Measurements from ENCODE around the gene CLEC4A.
A peak's percentile ranks its signal among the peaks of the same experiment; 100 is the strongest.
"Not testable (repeated sequence)": the region's sequence is repeated elsewhere in the genome, so short reads cannot be mapped to it uniquely, and the experiment has no call there.

The CLEC4A gene

DNA sequence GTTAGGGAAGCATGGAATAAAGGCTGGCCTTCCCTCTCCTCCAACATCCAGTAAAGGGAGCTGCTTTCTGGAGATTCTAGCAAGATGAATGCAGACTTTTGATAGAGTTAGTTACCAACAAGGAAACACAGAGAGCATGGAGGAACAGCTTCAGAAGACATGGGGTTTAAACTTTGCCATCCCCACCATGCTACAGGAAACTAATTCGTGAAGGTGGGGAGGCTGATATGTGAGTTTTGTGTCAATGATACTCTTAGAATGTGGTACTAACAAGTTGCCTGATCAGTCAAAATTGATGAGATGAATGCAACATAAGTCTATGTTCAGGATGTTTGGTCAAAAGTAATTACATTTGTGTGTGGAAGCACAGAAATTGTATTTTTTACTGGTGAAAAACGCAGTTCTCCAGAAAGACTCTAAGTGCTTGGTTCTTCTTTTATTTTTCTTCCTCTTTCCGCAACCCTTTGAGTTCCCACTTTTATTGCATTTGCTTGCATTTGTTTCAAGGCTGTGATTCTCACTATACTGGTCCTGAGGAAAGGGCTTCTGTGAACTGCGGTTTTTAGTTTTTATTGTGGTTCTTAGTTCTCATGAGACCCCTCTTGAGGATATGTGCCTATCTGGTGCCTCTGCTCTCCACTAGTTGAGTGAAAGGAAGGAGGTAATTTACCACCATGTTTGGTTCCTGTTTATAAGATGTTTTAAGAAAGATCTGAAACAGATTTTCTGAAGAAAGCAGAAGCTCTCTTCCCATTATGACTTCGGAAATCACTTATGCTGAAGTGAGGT lies at the start of gene CLEC4A:
Gene CLEC4A, plus strand, starts transcription at position 494 of the 789 bp plus-strand sequence. Its CDS starts 262 bp downstream, at position 756.
- H3K27me3 Mint-ChIP-seq = no peaks in the 10 kb centered on the region
- no peaks in the 10 kb centered on the region for H3K4me1 Mint-ChIP-seq
- ATAC-seq (replicated peaks; ENCODE audit: extremely low read depth, poor library complexity, severe bottlenecking) (no peak), DNase-seq (ENCODE audit: low spot score in 2 of 2) (no peak)
- H3K36me3 Mint-ChIP-seq (ENCODE audit: insufficient read depth) = peaks cover 8% of the 10 kb centered on the region
- peak within 1 kb of the TSS; percentile 2 for H3K4me3 Mint-ChIP-seq
- no peak within 1 kb of the TSS for H3K27ac Mint-ChIP-seq (ENCODE audit: low read depth)
- no peaks in the 10 kb centered on the region for H3K9me3 Mint-ChIP-seq

DNA sequence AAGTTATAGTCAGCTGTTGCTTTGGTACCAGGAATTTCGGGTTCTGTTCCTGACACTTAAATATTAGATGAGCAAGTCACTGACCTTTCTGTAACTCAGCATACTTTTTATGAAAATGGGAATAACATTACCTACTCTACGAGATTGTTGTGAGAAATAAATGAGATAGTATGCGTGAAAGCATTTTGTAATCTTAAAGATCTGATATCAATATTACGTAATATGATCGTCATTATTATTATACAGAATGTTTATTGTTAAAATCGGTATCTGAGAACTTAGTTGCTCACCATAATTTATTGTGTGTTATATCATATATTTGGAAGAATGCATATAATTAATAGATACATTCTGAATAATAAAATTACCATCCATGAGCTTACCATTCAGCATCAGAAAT lies 47.5 kb upstream of the CLEC4A start:
- peaks cover 13% of the 10 kb centered on the region for H3K4me1 Mint-ChIP-seq
- no peak overlapping the region for H3K27ac Mint-ChIP-seq (ENCODE audit: low read depth)
- no peak for ATAC-seq (replicated peaks; ENCODE audit: extremely low read depth, poor library complexity, severe bottlenecking)
- H3K4me3 Mint-ChIP-seq = no peak overlapping the region
- H3K27me3 Mint-ChIP-seq = no peaks in the 10 kb centered on the region
- H3K9me3 Mint-ChIP-seq = no peaks in the 10 kb centered on the region
- DNase-seq (ENCODE audit: low spot score in 2 of 2) = no peak
- H3K36me3 Mint-ChIP-seq (ENCODE audit: insufficient read depth) = no peaks in the 10 kb centered on the region

DNA sequence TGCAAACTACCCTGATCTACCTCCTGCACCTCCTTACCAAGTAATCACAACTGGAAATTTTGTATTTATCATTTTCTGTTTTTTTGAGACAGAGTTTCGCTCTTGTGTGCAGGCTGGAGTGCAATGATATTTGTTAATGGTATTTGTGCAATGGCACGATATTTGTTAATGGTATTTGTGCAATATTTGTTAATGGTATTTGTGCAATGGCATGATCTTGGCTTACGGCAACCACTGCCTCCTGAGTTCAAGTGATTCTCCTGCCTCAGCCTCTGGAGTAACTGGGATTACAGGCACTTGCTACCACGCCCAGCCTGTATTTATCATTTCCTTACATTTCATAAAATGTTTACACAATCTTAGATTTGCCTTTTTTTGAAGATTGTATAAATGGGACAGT lies 47.1 kb upstream of the CLEC4A start:
- no peak overlapping the region for H3K27ac Mint-ChIP-seq (ENCODE audit: low read depth)
- H3K4me3 Mint-ChIP-seq = no peak overlapping the region
- H3K27me3 Mint-ChIP-seq = no peaks in the 10 kb centered on the region
- peaks cover 1% of the 10 kb centered on the region for H3K36me3 Mint-ChIP-seq (ENCODE audit: insufficient read depth)
- no peaks in the 10 kb centered on the region for H3K9me3 Mint-ChIP-seq
- DNase-seq (ENCODE audit: low spot score in 2 of 2) = no peak
- H3K4me1 Mint-ChIP-seq = peaks cover 16% of the 10 kb centered on the region
- ATAC-seq (replicated peaks; ENCODE audit: extremely low read depth, poor library complexity, severe bottlenecking) = no peak

DNA sequence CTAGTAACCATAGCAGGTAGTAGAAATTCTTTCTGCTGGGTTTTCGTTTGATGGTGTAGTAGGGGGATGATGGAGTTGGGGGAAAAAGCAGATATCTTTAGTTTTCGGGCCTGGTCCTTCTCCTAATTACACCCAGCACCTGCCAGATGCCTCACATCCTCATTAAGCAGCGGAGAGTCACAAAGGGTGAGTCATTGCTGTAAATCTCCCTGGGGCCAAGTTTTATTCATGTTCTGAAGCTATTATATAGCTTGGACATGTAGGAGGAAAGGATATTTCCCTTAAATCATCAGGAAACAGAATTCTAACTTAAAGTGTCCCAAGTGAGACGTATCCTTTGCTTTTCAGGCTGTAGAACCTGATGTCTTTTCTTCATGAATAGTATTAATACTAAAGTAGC lies 46.2 kb upstream of the CLEC4A start:
- peaks cover 6% of the 10 kb centered on the region for H3K36me3 Mint-ChIP-seq (ENCODE audit: insufficient read depth)
- no peak overlapping the region for H3K4me3 Mint-ChIP-seq
- no peaks in the 10 kb centered on the region for H3K27me3 Mint-ChIP-seq
- H3K9me3 Mint-ChIP-seq = no peaks in the 10 kb centered on the region
- ATAC-seq (replicated peaks; ENCODE audit: extremely low read depth, poor library complexity, severe bottlenecking) (no peak), DNase-seq (ENCODE audit: low spot score in 2 of 2) (no peak)
- peaks cover 18% of the 10 kb centered on the region for H3K4me1 Mint-ChIP-seq
- no peak overlapping the region for H3K27ac Mint-ChIP-seq (ENCODE audit: low read depth)

DNA sequence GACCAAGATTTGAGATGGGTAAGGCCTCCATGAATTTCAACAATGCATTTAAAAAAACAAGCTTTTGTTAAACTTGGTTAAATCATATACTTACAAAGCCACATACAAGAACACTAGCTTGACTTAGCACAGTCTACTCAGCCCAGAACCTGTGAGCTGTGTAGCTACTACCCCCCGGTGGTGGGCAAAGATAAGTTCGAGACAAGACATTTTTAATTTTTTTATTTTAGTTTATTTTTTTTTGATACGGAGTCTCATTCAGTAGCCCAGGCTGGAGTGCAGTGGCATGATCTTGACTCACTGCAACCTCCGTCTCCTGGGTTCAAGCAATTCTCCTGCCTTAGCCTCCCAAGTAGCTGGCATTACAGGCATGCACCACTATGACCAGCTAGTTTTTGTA lies 45.0 kb upstream of the CLEC4A start:
- peak overlapping the region; percentile 79 for H3K27ac Mint-ChIP-seq (ENCODE audit: low read depth)
- DNase-seq (ENCODE audit: low spot score in 2 of 2) = peak in 1 of 2 donors; percentile 42
- ATAC-seq (replicated peaks; ENCODE audit: extremely low read depth, poor library complexity, severe bottlenecking) = no peak
- no peak overlapping the region for H3K4me3 Mint-ChIP-seq
- H3K36me3 Mint-ChIP-seq (ENCODE audit: insufficient read depth) = peaks cover 12% of the 10 kb centered on the region
- H3K9me3 Mint-ChIP-seq = no peaks in the 10 kb centered on the region
- H3K4me1 Mint-ChIP-seq = peaks cover 27% of the 10 kb centered on the region
- no peaks in the 10 kb centered on the region for H3K27me3 Mint-ChIP-seq

DNA sequence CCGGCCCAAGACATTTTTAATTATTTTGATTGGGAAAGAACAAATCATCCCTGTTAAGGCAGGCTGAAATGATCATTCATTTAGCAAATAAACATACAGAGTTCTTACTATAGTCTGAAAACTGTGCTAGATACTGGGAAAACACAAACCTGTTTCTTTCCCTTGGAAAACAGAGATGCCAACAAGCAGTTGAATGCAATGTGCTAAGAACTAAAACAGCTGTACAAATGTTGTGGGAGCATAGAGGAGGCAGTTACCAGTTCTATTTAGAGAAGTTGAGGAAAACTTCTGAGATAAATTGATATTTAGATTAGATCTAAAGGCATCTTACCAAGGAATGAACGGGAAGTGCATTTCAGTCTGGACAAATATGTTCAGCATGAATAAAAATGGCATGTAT lies 44.5 kb upstream of the CLEC4A start:
- Mint-ChIP-seq H3K9me3 (no peaks in the 10 kb centered on the region), H3K36me3 (ENCODE audit: insufficient read depth) (peaks cover 13% of the 10 kb centered on the region), H3K4me3 (no peak overlapping the region), H3K27me3 (no peaks in the 10 kb centered on the region), H3K27ac (ENCODE audit: low read depth) (peak overlapping the region; percentile 79), H3K4me1 (peaks cover 31% of the 10 kb centered on the region)
- ATAC-seq (replicated peaks; ENCODE audit: extremely low read depth, poor library complexity, severe bottlenecking) = no peak
- no peak for DNase-seq (ENCODE audit: low spot score in 2 of 2)

DNA sequence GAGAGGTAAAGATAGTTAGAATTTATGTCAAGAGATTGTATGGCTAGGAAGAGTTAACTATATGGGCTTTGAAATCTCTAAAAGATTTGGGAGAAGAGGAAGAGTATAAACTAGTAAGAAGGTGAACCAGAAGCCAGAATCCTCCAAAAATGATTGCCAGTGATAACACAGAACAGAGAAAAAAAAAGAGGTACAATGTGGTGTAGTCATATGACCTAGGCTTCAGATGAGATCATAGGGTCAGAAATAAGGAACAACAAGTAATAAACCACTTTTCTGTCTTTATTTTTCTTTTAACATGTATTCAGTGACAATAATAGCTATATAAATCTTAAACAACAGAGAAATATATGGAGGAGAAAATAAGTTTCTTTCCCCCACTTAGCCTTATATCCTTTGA lies 43.3 kb upstream of the CLEC4A start:
- H3K9me3 Mint-ChIP-seq = no peaks in the 10 kb centered on the region
- H3K27ac Mint-ChIP-seq (ENCODE audit: low read depth) = peak overlapping the region; percentile 79
- H3K4me3 Mint-ChIP-seq = peak overlapping the region; percentile 3
- ATAC-seq (replicated peaks; ENCODE audit: extremely low read depth, poor library complexity, severe bottlenecking) = no peak
- H3K36me3 Mint-ChIP-seq (ENCODE audit: insufficient read depth) = peaks cover 18% of the 10 kb centered on the region
- no peaks in the 10 kb centered on the region for H3K27me3 Mint-ChIP-seq
- H3K4me1 Mint-ChIP-seq = peaks cover 41% of the 10 kb centered on the region
- DNase-seq (ENCODE audit: low spot score in 2 of 2) = no peak

DNA sequence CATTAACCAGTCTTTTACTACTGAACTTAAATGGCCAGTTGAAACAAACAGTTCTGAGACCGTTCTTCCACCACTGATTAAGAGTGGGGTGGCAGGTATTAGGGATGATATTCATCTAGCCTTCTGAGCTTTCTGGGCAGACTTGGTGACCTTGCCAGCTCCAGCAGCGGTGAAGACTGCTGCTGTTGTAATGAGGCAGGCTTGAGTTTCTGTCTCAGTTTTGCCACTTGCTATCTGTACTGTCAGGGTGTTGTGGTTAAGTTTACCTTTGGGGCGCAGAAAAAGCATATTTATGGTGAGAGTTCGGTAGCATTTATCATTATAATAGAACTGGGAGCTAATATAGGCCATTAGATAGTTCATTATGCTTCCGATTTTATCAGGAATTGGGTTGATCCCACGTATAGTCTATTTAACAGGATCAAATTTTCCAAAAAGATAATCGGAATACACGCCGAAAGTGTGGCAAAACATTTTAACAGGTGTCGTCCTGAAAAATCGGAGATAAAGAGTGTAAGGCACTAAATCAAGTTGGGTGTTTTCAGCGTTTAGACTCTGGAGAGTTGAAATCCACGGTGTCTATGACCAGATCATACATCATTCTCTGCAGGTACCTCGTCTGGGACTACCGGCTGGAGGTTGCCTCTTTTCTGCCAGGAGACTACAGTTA lies 42.0 kb upstream of the CLEC4A start:
- H3K4me1 Mint-ChIP-seq = peaks cover 45% of the 10 kb centered on the region
- ATAC-seq (replicated peaks; ENCODE audit: extremely low read depth, poor library complexity, severe bottlenecking) = peak; percentile 7

DNA sequence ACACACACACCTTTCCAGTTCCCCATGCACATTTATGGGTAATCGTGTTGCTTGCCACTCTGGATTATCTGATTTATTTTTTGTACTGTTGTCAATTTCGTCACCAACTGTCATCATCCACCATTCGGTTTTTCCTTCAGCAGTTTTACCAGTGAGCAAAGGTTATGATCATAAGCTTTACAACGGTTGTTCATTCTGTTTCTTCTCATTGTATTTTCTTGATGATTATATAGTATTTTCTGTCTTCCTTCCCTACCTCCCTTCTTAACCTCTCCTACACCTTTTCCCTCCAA lies 40.7 kb upstream of the CLEC4A start:
- no peaks in the 10 kb centered on the region for H3K27me3 Mint-ChIP-seq
- no peak for DNase-seq (ENCODE audit: low spot score in 2 of 2)
- no peaks in the 10 kb centered on the region for H3K9me3 Mint-ChIP-seq
- peak overlapping the region; percentile 93 for H3K4me3 Mint-ChIP-seq
- peaks cover 19% of the 10 kb centered on the region for H3K36me3 Mint-ChIP-seq (ENCODE audit: insufficient read depth)
- H3K4me1 Mint-ChIP-seq = peaks cover 52% of the 10 kb centered on the region
- ATAC-seq (replicated peaks; ENCODE audit: extremely low read depth, poor library complexity, severe bottlenecking) = no peak
- peak overlapping the region; percentile 99 for H3K27ac Mint-ChIP-seq (ENCODE audit: low read depth)

More for the DNA sequence above, 42.0 kb upstream of the CLEC4A start:
- H3K4me3 Mint-ChIP-seq = peak overlapping the region; percentile 93
- H3K9me3 Mint-ChIP-seq = no peaks in the 10 kb centered on the region
- DNase-seq (ENCODE audit: low spot score in 2 of 2) = no peak
- H3K36me3 Mint-ChIP-seq (ENCODE audit: insufficient read depth) = peaks cover 19% of the 10 kb centered on the region
- H3K27me3 Mint-ChIP-seq = no peaks in the 10 kb centered on the region
- H3K27ac Mint-ChIP-seq (ENCODE audit: low read depth) = peak overlapping the region; percentile 99

DNA sequence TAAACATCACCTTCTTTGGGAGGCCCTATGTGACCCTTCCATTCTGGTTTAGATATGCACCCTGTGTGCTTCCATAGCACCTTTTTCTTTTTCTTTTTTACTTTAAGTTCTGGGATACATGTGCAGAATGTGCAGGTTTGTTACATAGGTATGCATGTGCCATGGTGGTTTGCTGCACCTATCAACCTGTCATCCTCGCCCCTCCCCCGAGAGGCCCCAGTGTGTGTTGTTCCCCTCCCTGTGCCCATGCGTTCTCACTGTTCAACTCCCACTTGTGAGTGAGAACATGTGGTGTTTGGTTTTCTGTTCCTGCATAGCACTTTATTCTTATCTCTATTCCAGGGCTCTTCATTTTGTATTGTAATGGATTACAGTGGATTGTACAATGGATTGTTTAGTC lies 39.1 kb upstream of the CLEC4A start:
- Mint-ChIP-seq H3K4me1 (peaks cover 61% of the 10 kb centered on the region), H3K27ac (ENCODE audit: low read depth) (peak overlapping the region; percentile 99), H3K36me3 (ENCODE audit: insufficient read depth) (peaks cover 22% of the 10 kb centered on the region), H3K4me3 (peak overlapping the region; percentile 93)
- H3K27me3 Mint-ChIP-seq; H3K9me3 Mint-ChIP-seq; ATAC-seq (replicated peaks; ENCODE audit: extremely low read depth, poor library complexity, severe bottlenecking); DNase-seq (ENCODE audit: low spot score in 2 of 2): not testable (repeated sequence)

DNA sequence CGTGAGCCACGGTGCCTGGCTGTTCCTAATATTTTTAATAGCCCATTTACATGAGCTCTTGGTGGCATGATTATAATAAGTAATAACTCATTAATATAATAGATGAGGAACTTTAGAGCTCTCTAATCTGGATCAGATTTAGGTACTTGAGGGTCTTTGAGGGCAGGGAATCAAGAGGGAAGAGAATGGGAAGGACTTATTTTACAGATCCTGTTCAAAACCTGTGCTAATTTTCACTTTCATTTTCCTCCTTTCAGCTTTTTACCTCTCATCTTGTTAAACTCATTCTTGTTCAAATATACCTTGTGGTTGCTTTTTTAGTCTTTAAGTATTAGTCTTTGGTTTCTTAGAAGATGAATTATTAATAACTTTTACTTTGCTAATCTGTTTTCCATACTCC lies 35.8 kb upstream of the CLEC4A start:
- peak overlapping the region; percentile 74 for H3K4me3 Mint-ChIP-seq
- no peaks in the 10 kb centered on the region for H3K9me3 Mint-ChIP-seq
- H3K4me1 Mint-ChIP-seq = peaks cover 45% of the 10 kb centered on the region
- H3K27me3 Mint-ChIP-seq = no peaks in the 10 kb centered on the region
- peak overlapping the region; percentile 95 for H3K27ac Mint-ChIP-seq (ENCODE audit: low read depth)
- H3K36me3 Mint-ChIP-seq (ENCODE audit: insufficient read depth) = peaks cover 38% of the 10 kb centered on the region
- DNase-seq (ENCODE audit: low spot score in 2 of 2) (no peak), ATAC-seq (replicated peaks; ENCODE audit: extremely low read depth, poor library complexity, severe bottlenecking) (no peak)

DNA sequence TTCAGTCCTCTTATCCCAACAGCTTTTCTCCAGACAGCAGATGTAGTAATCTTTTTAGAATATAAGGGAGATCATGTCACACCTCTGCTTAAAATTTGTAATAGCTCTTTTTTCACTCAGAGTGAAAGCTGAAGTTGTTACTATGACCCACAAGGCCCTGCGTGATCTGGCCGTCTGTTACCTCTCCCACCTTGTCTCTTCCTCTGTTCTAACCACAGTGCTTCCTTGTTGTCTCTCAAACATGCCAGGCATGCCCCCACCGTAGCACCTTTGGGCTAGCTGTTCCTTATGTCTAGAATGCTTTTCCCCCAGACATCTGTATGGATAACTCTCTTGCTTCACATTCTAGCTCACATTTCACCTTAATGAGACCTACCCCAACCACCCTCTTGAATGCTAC lies 34.8 kb upstream of the CLEC4A start:
- H3K4me3 Mint-ChIP-seq = peak overlapping the region; percentile 74

DNA sequence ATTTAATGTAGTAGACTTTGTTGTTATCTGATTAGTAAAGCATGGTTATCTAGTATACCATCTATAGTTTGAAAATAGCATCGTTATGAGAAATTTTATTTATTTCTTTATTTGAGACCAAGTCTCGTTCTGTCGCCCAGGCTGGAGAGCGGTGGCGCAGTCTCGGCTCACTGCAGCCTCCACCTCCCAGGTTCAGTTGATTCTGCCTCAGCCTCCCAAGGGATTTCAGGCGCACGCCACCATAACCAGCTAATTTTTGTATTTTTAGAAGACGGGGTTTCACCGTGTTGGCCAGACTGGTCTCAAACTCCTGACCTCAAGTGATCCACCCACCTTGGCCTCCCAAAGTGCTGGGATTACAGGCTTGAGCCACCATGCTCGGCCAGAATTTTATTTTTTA lies 34.1 kb upstream of the CLEC4A start:
- Mint-ChIP-seq H3K36me3 (ENCODE audit: insufficient read depth) (peaks cover 43% of the 10 kb centered on the region), H3K4me1 (peaks cover 32% of the 10 kb centered on the region), H3K4me3 (peak overlapping the region; percentile 74), H3K27ac (ENCODE audit: low read depth) (peak overlapping the region; percentile 95)
- not testable (repeated sequence) for H3K27me3 Mint-ChIP-seq; H3K9me3 Mint-ChIP-seq; ATAC-seq (replicated peaks; ENCODE audit: extremely low read depth, poor library complexity, severe bottlenecking); DNase-seq (ENCODE audit: low spot score in 2 of 2)

More for the DNA sequence above, 34.8 kb upstream of the CLEC4A start:
- Mint-ChIP-seq H3K27ac (ENCODE audit: low read depth) (peak overlapping the region; percentile 95), H3K27me3 (no peaks in the 10 kb centered on the region), H3K9me3 (no peaks in the 10 kb centered on the region), H3K4me1 (peaks cover 39% of the 10 kb centered on the region), H3K36me3 (ENCODE audit: insufficient read depth) (peaks cover 43% of the 10 kb centered on the region)
- DNase-seq (ENCODE audit: low spot score in 2 of 2) = peak in 1 of 2 donors; percentile 34
- ATAC-seq (replicated peaks; ENCODE audit: extremely low read depth, poor library complexity, severe bottlenecking) = peak; percentile 98
